HG03442 (cell line): ENCODE results near the gene CACNA1G.

Source experiments
- ATAC-seq: cut with Tn5 transposase; IDR thresholded peaks from one replicate; pipeline ENCODE4 v1.9.1; 2021; ENCODE audit warnings: mild to moderate bottlenecking, moderate library complexity; ENCODE audit not compliant: unreplicated experiment

Gene CACNA1G

GRCh38 chr17:50560185-50560824 is at the start of gene CACNA1G:
Gene CACNA1G, plus strand, starts transcription at chr17:50560715. Its CDS starts 745 bp downstream, at chr17:50561460.
- ATAC-seq: peak; percentile 88

- peak; percentile 78 for ATAC-seq
Measured at GRCh38 chr17:50511058-50511457, 49.5 kb upstream of the CACNA1G start.

GRCh38 chr17:50513495-50513894 is 47.0 kb upstream of the CACNA1G start:
- no peak for ATAC-seq

DNA sequence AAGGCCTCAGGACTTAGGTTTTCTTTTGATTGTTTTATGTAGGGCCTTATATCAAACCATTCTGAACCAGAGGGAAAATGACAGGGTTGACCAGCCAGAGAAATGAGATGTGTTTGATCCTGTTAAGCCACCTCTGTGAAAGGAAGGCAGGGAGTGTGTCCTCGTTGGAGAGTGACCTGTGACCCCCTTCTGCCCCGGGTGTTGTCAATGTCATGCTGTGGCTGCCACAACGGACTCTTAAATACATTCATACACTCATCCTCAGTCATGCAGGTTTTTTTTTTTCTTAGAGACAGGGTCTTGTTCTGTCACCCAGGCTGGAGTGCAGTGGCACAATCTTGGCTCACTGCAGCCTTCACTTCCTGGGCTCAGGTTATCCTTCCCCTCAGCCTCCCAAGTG is 46.1 kb upstream of the CACNA1G start:
- no peak for ATAC-seq

GRCh38 chr17:50514936-50515702 is 45.4 kb upstream of the CACNA1G start:
- ATAC-seq: no peak

GRCh38 chr17:50517011-50517410 is 43.5 kb upstream of the CACNA1G start:
- no peak for ATAC-seq

DNA sequence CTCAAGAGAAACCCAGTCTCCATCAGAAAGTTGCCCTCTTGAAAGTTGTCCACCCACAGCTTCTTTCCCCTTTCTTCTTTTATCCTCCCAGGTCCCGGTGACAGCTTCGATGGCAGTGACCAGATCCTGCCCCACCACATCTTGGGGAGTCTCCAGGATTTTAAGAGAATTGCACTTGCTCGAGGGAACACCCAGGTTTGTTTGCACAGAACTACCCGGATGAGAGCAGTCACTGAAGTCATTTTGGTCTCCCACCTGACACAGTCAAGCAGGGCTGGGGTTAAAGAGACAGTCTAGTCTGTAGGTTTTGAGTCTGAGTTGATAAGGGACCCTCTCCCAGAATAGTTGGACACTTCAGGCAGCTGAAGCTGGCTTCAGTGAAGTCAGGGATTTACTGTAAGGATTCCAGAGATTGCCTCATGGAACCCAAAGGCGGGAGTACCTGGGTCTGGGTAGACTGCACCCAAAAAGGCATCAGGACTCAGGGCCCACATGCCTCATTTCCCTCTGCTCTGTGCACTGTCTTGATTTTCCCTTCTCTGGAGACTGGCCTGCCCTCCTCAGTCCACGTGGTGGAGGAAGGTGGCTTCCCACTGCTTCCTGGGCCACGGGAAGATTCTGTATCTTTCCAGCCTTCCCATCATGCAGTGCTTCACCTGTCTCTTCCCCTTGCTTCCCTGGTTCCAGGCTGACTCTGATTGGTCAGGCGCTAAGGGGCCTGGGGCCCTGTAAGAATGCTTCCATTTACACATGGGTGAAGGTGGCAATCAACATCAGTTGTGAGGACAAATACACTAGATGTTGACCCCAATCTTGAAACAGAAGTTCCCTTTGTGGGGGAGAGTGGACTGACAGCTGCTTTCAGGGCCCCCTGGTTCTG is 42.8 kb upstream of the CACNA1G start:
- no peak for ATAC-seq

- ATAC-seq: no peak
Measured at GRCh38 chr17:50518384-50519023, 42.0 kb upstream of the CACNA1G start.

GRCh38 chr17:50519141-50519834 is 41.2 kb upstream of the CACNA1G start:
- no peak for ATAC-seq

- ATAC-seq: no peak
Measured at GRCh38 chr17:50520483-50520882, 40.0 kb upstream of the CACNA1G start.

GRCh38 chr17:50521514-50521913 is 39.0 kb upstream of the CACNA1G start:
- ATAC-seq: no peak

- no peak for ATAC-seq
Measured at GRCh38 chr17:50522766-50523165, 37.7 kb upstream of the CACNA1G start.

- ATAC-seq: no peak
Measured at GRCh38 chr17:50523208-50523607, 37.3 kb upstream of the CACNA1G start.

- ATAC-seq: no peak
Measured at GRCh38 chr17:50524838-50525237, 35.7 kb upstream of the CACNA1G start.

GRCh38 chr17:50527155-50527762 is 33.3 kb upstream of the CACNA1G start:
- no peak for ATAC-seq

DNA sequence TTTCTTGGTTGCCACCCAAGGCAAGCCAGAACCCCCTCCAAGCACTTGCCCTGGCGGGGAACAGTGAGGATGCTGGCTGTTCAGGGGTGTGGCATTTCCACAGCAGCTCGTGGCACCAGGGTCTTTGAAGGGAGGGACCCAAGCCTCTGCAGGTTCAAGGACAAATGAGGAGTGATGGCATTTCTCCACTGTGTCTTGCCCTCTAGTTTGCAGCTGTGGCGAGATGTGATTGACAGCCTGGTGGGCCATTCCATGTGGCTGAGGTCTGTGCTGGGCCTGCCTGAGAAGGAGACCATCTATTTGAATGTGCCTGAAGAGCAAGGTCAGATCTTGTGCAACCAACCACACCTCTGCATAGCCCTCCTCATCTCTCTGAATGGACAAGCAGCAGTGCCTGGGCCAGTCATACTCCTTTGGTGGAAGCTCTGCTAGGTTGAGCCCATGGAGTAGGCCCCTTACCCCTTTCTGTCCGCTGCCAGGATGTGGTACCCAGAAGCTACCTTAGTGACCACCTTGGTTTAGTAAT is 32.5 kb upstream of the CACNA1G start:
- no peak for ATAC-seq

DNA sequence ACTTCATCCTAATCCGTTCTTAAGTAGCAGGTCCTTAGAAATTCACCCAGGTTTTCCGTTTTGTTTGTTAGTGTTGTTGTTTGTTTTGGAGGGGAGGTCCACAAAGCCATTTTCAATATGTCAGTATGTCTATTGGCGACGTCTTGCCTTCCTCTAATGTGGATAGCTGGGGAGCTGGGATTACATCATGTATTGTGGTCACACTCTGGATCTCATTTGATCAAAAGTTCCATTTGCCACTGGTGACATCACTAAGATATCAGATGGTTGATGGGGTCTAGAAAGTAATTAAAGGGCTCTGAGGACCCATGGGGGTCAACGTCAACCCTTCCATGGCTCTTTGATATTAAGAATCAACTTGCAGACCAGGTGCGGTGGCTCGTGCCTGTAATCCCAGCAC is 30.7 kb upstream of the CACNA1G start:
- no peak for ATAC-seq

GRCh38 chr17:50531428-50532025 is 29.0 kb upstream of the CACNA1G start:
- ATAC-seq: no peak

- ATAC-seq: no peak
Measured at GRCh38 chr17:50532452-50533024, 28.0 kb upstream of the CACNA1G start, which contains the start of gene EPN3. Gene EPN3, plus strand, starts transcription at chr17:50532735. Its CDS starts 3,822 bp downstream, at chr17:50536557.
